Astrocyte (in vitro differentiated cells and primary cell): ENCODE results near the gene RBM24. TPM values are rescaled to one million over a fixed set of nuclear protein-coding genes. Genes with fewer than 3 reads are reported as not detected.

Experiments
- DNase-seq: peaks from one replicate; pipeline ENCODE4 v3.0.0-alpha.2; 2010; ENCODE audit warnings: low read depth
- FAIRE-seq: peaks from 2 replicates; lab custom pipeline; 2011; peaks lifted over from hg19 to GRCh38; lab: Jason Lieb, UNC
- H2AFZ ChIP-seq: 2 replicates; pipeline ENCODE4 v1.6.0; 2012; ENCODE audit warnings: low read depth, low read length, inconsistent platforms
- H3K27ac ChIP-seq: 2 replicates; pipeline ENCODE4 v1.5.1; 2011; ENCODE audit warnings: low read depth, low read length, inconsistent platforms
- H3K27me3 ChIP-seq: 2 replicates; pipeline ENCODE4 v1.6.0; 2011; ENCODE audit warnings: low read length, inconsistent platforms; ENCODE audit not compliant: insufficient read depth
- H3K36me3 ChIP-seq: 2 replicates; pipeline ENCODE4 v1.5.1; 2011; ENCODE audit warnings: low read length, inconsistent platforms; ENCODE audit not compliant: insufficient read depth
- H3K4me1 ChIP-seq: 2 replicates; pipeline ENCODE4 v1.5.1; 2011; ENCODE audit warnings: low read length, inconsistent platforms; ENCODE audit not compliant: insufficient read depth
- H3K4me2 ChIP-seq: 2 replicates; pipeline ENCODE4 v1.6.0; 2012; ENCODE audit warnings: low read length, inconsistent platforms
- H3K4me3 ChIP-seq: 2 replicates; pipeline ENCODE4 v1.5.1; 2011; ENCODE audit warnings: low read depth, mild to moderate bottlenecking, low read length, inconsistent platforms; ENCODE audit not compliant: insufficient read depth
- H3K79me2 ChIP-seq: 2 replicates; pipeline ENCODE4 v1.6.0; 2012; ENCODE audit warnings: mild to moderate bottlenecking, low read length, inconsistent platforms; ENCODE audit not compliant: insufficient read depth
- H3K9ac ChIP-seq: 2 replicates; pipeline ENCODE4 v1.6.0; 2012; ENCODE audit warnings: mild to moderate bottlenecking, low read length, inconsistent platforms
- H3K9me3 ChIP-seq: 2 replicates; pipeline ENCODE4 v1.5.1; 2012; ENCODE audit warnings: low read depth, mild to moderate bottlenecking, low read length, inconsistent platforms; ENCODE audit not compliant: insufficient read depth
- H4K20me1 ChIP-seq: 2 replicates; pipeline ENCODE4 v1.6.0; 2012; ENCODE audit warnings: low read length, inconsistent platforms; ENCODE audit not compliant: insufficient read depth
- H3K27ac Mint-ChIP-seq: one replicate; pipeline ENCODE4 v1.8.0; 2021; ENCODE audit warnings: mild to moderate bottlenecking, mixed read lengths; ENCODE audit not compliant: unreplicated experiment
- H3K27me3 Mint-ChIP-seq: one replicate; pipeline ENCODE4 v1.8.0; 2021; ENCODE audit warnings: low read depth, mixed read lengths; ENCODE audit not compliant: unreplicated experiment
- H3K36me3 Mint-ChIP-seq: one replicate; pipeline ENCODE4 v1.8.0; 2021; ENCODE audit warnings: low read depth, mixed read lengths; ENCODE audit not compliant: unreplicated experiment
- H3K4me1 Mint-ChIP-seq: one replicate; pipeline ENCODE4 v1.8.0; 2021; ENCODE audit warnings: low read depth, mixed read lengths; ENCODE audit not compliant: unreplicated experiment
- H3K4me3 Mint-ChIP-seq: one replicate; pipeline ENCODE4 v1.8.0; 2021; ENCODE audit warnings: mild to moderate bottlenecking, moderate library complexity, mixed read lengths; ENCODE audit not compliant: unreplicated experiment
- H3K9me3 Mint-ChIP-seq: one replicate; pipeline ENCODE4 v1.8.0; 2021; ENCODE audit warnings: mild to moderate bottlenecking, mixed read lengths; ENCODE audit not compliant: unreplicated experiment
- CTCF ChIP-seq: IDR thresholded peaks from 2 replicates; pipeline ENCODE4 v1.5.1; 2011; ENCODE audit warnings: low read depth, mild to moderate bottlenecking, inconsistent platforms, low read length, moderate library complexity; ENCODE audit not compliant: insufficient read depth
- EZH2 ChIP-seq: IDR thresholded peaks from 2 replicates; pipeline ENCODE4 v1.6.1; 2012; ENCODE audit warnings: mild to moderate bottlenecking, low read length, inconsistent platforms; ENCODE audit not compliant: insufficient read depth
- total RNA-seq: library from RNA; stranded (reverse); gene quantifications from 2 replicates; pipeline ENCODE4 v1.2.1, GENCODE V29; 2021

The RBM24 gene
- total RNA-seq, 1 donor from 2014 or later = 22.7 TPM

DNA sequence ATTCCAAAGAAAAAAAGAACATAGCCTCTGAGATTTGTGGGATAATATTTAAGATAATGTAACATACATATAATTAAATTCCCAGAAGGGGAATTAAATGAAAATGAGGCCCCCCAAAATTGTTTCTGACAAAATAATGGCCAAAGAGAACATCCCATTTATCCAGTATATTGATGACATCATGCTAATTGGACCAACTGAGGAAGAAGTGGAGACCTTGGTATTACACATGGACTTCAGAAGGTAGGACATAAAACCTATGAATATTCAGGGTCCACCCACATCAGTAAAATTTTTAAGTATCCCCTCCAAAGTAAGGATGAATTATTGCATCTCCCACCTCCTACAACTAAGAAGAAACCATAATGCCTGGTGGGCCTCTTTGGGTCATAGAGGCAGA is 15.6 kb upstream of the RBM24 start:
- no peaks in the 10 kb centered on the region for H3K9me3 Mint-ChIP-seq
- FAIRE-seq = no peak

DNA sequence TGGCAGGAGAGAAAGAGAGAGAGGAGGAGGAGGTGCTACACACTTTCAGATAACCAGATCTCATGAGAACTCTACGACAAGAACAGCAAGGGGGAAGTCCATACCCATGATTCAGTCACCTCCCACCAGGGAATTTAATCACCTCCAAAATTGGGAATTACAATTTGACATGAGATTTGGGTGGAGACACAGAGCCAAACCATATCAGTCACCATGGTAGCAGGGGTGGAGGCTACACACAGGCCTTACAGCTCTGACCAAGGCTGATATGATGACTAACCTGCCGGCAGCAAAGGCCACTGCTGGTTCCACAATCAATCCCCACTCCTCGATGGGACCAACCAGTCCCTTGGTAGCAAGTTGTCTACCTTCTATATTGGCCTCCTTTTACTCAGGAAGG is 13.6 kb upstream of the RBM24 start:
- FAIRE-seq (no peak), DNase-seq (peak; percentile 22)
- Histone ChIP-seq H4K20me1 (no peaks in the 10 kb centered on the region), H3K79me2 (no peaks in the 10 kb centered on the region), H3K4me3 (no peak overlapping the region), H2AFZ (no peak overlapping the region), H3K4me2 (peak overlapping the region; percentile 17), H3K9me3 (no peaks in the 10 kb centered on the region), H3K27ac (no peak overlapping the region), H3K9ac (no peak overlapping the region), H3K4me1 (peaks cover 22% of the 10 kb centered on the region), H3K36me3 (no peaks in the 10 kb centered on the region), H3K27me3 (no peaks in the 10 kb centered on the region)
- TF ChIP-seq CTCF (no peak), EZH2 (no peak)
- Mint-ChIP-seq H3K27me3 (no peaks in the 10 kb centered on the region), H3K36me3 (no peaks in the 10 kb centered on the region), H3K9me3 (no peaks in the 10 kb centered on the region), H3K4me3 (no peak overlapping the region), H3K4me1 (peaks cover 20% of the 10 kb centered on the region), H3K27ac (no peak overlapping the region)

More for the DNA sequence above, 15.6 kb upstream of the RBM24 start:
- Mint-ChIP-seq H3K27me3 (no peaks in the 10 kb centered on the region), H3K36me3 (no peaks in the 10 kb centered on the region), H3K27ac (no peak overlapping the region), H3K4me1 (peaks cover 20% of the 10 kb centered on the region), H3K4me3 (no peak overlapping the region)
- TF ChIP-seq EZH2 (no peak), CTCF (no peak)
- Histone ChIP-seq H2AFZ (no peak overlapping the region), H3K9ac (no peak overlapping the region), H3K9me3 (no peaks in the 10 kb centered on the region), H3K36me3 (no peaks in the 10 kb centered on the region), H3K4me3 (no peak overlapping the region), H4K20me1 (no peaks in the 10 kb centered on the region), H3K4me1 (peaks cover 22% of the 10 kb centered on the region), H3K79me2 (no peaks in the 10 kb centered on the region), H3K27me3 (no peaks in the 10 kb centered on the region), H3K4me2 (no peak overlapping the region), H3K27ac (no peak overlapping the region)
- no peak for DNase-seq

- no peaks in the 10 kb centered on the region for H3K36me3 Mint-ChIP-seq
- Histone ChIP-seq H3K4me1 (peaks cover 22% of the 10 kb centered on the region), H4K20me1 (no peaks in the 10 kb centered on the region), H3K79me2 (no peaks in the 10 kb centered on the region), H3K36me3 (no peaks in the 10 kb centered on the region), H3K9ac (no peak overlapping the region), H3K4me3 (no peak overlapping the region), H3K4me2 (peak overlapping the region; percentile 17), H3K27ac (no peak overlapping the region), H3K9me3 (no peaks in the 10 kb centered on the region), H2AFZ (no peak overlapping the region), H3K27me3 (no peaks in the 10 kb centered on the region)
- no peaks in the 10 kb centered on the region for H3K27me3 Mint-ChIP-seq
- TF ChIP-seq EZH2 = no peak
- TF ChIP-seq CTCF = no peak
- no peak overlapping the region for H3K4me3 Mint-ChIP-seq
- FAIRE-seq = peak; percentile 17
- H3K9me3 Mint-ChIP-seq = no peaks in the 10 kb centered on the region
- H3K4me1 Mint-ChIP-seq = peaks cover 20% of the 10 kb centered on the region
- H3K27ac Mint-ChIP-seq = no peak overlapping the region
- peak; percentile 86 for DNase-seq
Measured at GRCh38 chr6:17268114-17268513, 13.0 kb upstream of the RBM24 start.
